Measurements from ENCODE around the gene DHH. TPM values are rescaled to one million over a fixed set of nuclear protein-coding genes. Genes with fewer than 3 reads are reported as not detected.

The DHH gene
- total RNA-seq, 2 experiments from 2014 or later = 0.06 to 0.17 TPM

GRCh38 chr12:49049566-49050224 lies 44.9 kb downstream of the DHH start:
- Histone ChIP-seq H3K4me1 (ENCODE audit: insufficient read depth, low read length, poor library complexity, severe bottlenecking) (no peaks in the 10 kb centered on the region), H3K4me3 (ENCODE audit: low read depth, low read length, poor library complexity, severe bottlenecking) (no peak overlapping the region), H3K9me3 (ENCODE audit: low read length) (no peaks in the 10 kb centered on the region), H3K27ac (ENCODE audit: low read depth, low read length, poor library complexity, severe bottlenecking) (no peak overlapping the region), H2AFZ (ENCODE audit: low read length) (no peak overlapping the region), H3K4me2 (ENCODE audit: low read length) (no peak overlapping the region), H4K20me1 (ENCODE audit: insufficient read depth, low read length) (no peaks in the 10 kb centered on the region), H3K9me2 (ENCODE audit: insufficient read depth, low read length) (no peaks in the 10 kb centered on the region), H3K79me2 (ENCODE audit: insufficient read depth, low read depth, low read length) (peaks cover 6% of the 10 kb centered on the region; the same call in 1 of the 2 replicates), H3K36me3 (ENCODE audit: insufficient read depth, low read length) (peaks cover 100% of the 10 kb centered on the region)
- DNase-seq (ENCODE audit: low spot score) = no peak
- ChIA-PET POLR2A (no interaction called here), CTCF (ENCODE audit: unreplicated experiment) (no interaction called here)
- BruUV-seq (replicated peaks) = no TSS peak
- TF ChIP-seq CTCF (conservative IDR thresholded peaks at IDR 0.05; ENCODE audit: low read length) (no peak), EZH2phosphoT487 (IDR thresholded peaks at IDR 0.05; ENCODE audit: borderline replicate concordance, low read depth, low read length) (no peak)
- intact Hi-C loops (cut with micrococcal nuclease; ENCODE audit: unreplicated experiment) = no loop called here

DNA sequence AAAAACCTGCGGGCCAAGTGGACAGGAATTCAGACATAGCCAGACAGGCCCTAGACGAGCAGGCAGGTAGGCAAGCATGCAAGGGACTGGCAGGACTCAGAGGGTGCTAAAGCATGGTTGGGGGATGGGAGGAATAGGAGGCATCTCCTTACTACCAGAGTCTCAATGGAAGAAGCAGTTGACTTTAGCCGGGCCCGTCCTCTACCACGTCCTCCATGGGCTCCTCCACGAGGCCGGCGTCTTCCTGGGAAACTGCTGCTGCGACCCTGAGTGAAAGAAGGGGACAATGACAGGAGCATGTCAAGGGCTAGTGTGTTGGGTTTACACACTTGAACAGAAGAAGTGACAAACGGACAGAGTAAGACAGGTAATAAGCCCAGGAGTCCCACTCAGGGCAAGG lies 45.6 kb downstream of the DHH start:
- ChIA-PET POLR2A (interaction anchor here (0.6 kb wide), 1 partner anchor 29 kb away, joined by 3 read pairs; no protein-coding TSS in a partner anchor), CTCF (ENCODE audit: unreplicated experiment) (no interaction called here)
- H4K20me1 ChIP-seq (ENCODE audit: insufficient read depth, low read length) = no peaks in the 10 kb centered on the region
- H3K36me3 ChIP-seq (ENCODE audit: insufficient read depth, low read length) = peaks cover 100% of the 10 kb centered on the region
- no peak for DNase-seq (ENCODE audit: low spot score)
- TF ChIP-seq EZH2phosphoT487 (IDR thresholded peaks at IDR 0.05; ENCODE audit: borderline replicate concordance, low read depth, low read length) (no peak), CTCF (conservative IDR thresholded peaks at IDR 0.05; ENCODE audit: low read length) (no peak)
- no peak overlapping the region for H3K4me2 ChIP-seq (ENCODE audit: low read length)
- no peak overlapping the region for H2AFZ ChIP-seq (ENCODE audit: low read length)
- no peaks in the 10 kb centered on the region for H3K9me3 ChIP-seq (ENCODE audit: low read length)
- H3K4me1 ChIP-seq (ENCODE audit: insufficient read depth, low read length, poor library complexity, severe bottlenecking) = no peaks in the 10 kb centered on the region
- no peaks in the 10 kb centered on the region for H3K9me2 ChIP-seq (ENCODE audit: insufficient read depth, low read length)
- no peak overlapping the region for H3K27ac ChIP-seq (ENCODE audit: low read depth, low read length, poor library complexity, severe bottlenecking)
- H3K4me3 ChIP-seq (ENCODE audit: low read depth, low read length, poor library complexity, severe bottlenecking) = no peak overlapping the region
- intact Hi-C loops (cut with micrococcal nuclease; ENCODE audit: unreplicated experiment) = no loop called here
- no TSS peak for BruUV-seq (replicated peaks)
- H3K79me2 ChIP-seq (ENCODE audit: insufficient read depth, low read depth, low read length) = no peaks in the 10 kb centered on the region

DNA sequence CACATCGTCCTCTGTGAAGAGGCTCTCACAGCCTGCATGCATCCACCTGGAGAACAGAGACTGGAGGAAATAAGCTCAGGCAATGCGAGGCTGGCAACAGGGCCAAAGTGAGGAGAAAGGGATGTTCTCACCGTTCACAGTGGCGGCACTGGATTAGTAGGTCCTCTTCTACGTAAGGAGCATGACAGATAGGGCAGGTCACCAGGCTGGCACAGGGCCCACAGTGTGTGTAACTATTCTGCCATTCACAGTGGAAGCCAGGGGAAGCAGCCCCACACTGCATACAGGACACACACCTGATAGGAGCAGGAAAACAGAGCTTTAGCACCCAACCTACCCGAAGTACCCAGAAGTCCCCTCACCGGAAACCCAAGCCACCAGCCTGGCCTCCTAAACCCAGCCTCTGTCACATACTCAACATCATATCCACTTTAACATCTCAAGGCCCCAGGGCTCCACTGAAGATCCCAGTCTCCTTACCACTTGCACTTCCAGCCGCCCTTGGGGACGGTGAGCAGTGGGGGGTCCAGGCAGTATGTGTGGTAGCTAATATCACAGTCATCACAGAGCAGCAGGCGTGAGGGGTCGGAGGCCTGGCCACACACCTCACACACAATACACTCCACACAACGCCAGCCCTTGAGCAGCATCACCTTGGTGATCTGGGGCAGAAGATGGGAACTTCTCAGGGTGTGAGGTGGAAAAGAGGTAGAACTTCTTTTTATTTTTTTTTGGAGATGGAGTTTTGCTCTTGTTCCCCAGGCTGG lies 48.3 kb downstream of the DHH start:
- no peaks in the 10 kb centered on the region for H3K79me2 ChIP-seq (ENCODE audit: insufficient read depth, low read depth, low read length)
- no peaks in the 10 kb centered on the region for H3K9me3 ChIP-seq (ENCODE audit: low read length)
- H3K9me2 ChIP-seq (ENCODE audit: insufficient read depth, low read length) = no peaks in the 10 kb centered on the region
- POLR2A ChIA-PET = no interaction called here
- no peak overlapping the region for H2AFZ ChIP-seq (ENCODE audit: low read length)
- H3K27ac ChIP-seq (ENCODE audit: low read depth, low read length, poor library complexity, severe bottlenecking) = no peak overlapping the region
- no peak overlapping the region for H3K4me3 ChIP-seq (ENCODE audit: low read depth, low read length, poor library complexity, severe bottlenecking)
- TF ChIP-seq EZH2phosphoT487 (IDR thresholded peaks at IDR 0.05; ENCODE audit: borderline replicate concordance, low read depth, low read length) (no peak), CTCF (conservative IDR thresholded peaks at IDR 0.05; ENCODE audit: low read length) (no peak)
- no peaks in the 10 kb centered on the region for H4K20me1 ChIP-seq (ENCODE audit: insufficient read depth, low read length)
- peaks cover 100% of the 10 kb centered on the region for H3K36me3 ChIP-seq (ENCODE audit: insufficient read depth, low read length)
- no peak for DNase-seq (ENCODE audit: low spot score)
- H3K4me1 ChIP-seq (ENCODE audit: insufficient read depth, low read length, poor library complexity, severe bottlenecking) = no peaks in the 10 kb centered on the region
- intact Hi-C loops (cut with micrococcal nuclease; ENCODE audit: unreplicated experiment) = no loop called here
- H3K4me2 ChIP-seq (ENCODE audit: low read length) = no peak overlapping the region
- no TSS peak for BruUV-seq (replicated peaks)
- CTCF ChIA-PET (ENCODE audit: unreplicated experiment) = no interaction called here
